Measurements from ENCODE around the gene PCDH20.

PCDH20 gene

DNA sequence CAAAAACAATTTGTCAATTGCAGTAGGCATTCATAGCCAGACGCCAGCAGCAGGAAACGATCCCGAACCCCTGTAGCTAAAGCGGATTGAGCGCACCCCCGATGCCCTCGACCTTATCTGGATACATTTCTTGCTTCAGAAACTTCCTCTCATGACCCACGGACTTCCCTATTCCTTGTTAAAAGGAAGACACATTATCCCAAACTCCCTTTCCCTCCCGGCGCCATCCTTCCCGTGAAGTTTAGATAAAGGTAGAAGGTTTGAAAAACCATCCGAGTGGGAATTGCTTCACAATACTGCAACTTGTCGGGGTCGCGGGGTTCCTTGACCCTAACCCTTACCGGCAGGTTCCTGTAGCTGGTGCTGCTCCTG lies 977 bp downstream of the PCDH20 start:
- Histone ChIP-seq H3K4me2 (ENCODE audit: low read length) (no peak overlapping the region), H3F3A (ENCODE audit: insufficient read depth, low read length) (no peaks in the 10 kb centered on the region), H3K27ac (ENCODE audit: low read depth, low read length, poor library complexity, severe bottlenecking) (no peak overlapping the region), H3K9me3 (ENCODE audit: low read length) (no peaks in the 10 kb centered on the region), H3K4me3 (ENCODE audit: low read depth, low read length, poor library complexity, severe bottlenecking) (no peak overlapping the region), H2AFZ (ENCODE audit: low read length) (no peak overlapping the region), H3K4me1 (ENCODE audit: insufficient read depth, low read length, severe bottlenecking) (no peaks in the 10 kb centered on the region), H3K79me2 (ENCODE audit: insufficient read depth, low read length) (no peaks in the 10 kb centered on the region), H4K20me1 (ENCODE audit: insufficient read depth, low read length) (no peaks in the 10 kb centered on the region), H3K9ac (ENCODE audit: low read length) (no peak overlapping the region), H3K27me3 (ENCODE audit: insufficient read depth, low read length) (no peaks in the 10 kb centered on the region), H3K9me2 (ENCODE audit: low read depth, low read length) (no peaks in the 10 kb centered on the region), H3K36me3 (ENCODE audit: insufficient read depth, low read length) (no peaks in the 10 kb centered on the region)
- TF ChIP-seq, protein P1, sequence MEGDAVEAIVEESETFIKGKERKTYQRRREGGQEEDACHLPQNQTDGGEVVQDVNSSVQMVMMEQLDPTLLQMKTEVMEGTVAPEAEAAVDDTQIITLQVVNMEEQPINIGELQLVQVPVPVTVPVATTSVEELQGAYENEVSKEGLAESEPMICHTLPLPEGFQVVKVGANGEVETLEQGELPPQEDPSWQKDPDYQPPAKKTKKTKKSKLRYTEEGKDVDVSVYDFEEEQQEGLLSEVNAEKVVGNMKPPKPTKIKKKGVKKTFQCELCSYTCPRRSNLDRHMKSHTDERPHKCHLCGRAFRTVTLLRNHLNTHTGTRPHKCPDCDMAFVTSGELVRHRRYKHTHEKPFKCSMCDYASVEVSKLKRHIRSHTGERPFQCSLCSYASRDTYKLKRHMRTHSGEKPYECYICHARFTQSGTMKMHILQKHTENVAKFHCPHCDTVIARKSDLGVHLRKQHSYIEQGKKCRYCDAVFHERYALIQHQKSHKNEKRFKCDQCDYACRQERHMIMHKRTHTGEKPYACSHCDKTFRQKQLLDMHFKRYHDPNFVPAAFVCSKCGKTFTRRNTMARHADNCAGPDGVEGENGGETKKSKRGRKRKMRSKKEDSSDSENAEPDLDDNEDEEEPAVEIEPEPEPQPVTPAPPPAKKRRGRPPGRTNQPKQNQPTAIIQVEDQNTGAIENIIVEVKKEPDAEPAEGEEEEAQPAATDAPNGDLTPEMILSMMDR (IDR thresholded peaks at IDR 0.05; ENCODE audit: low read length), result no peak
- TF ChIP-seq EZH2 (IDR thresholded peaks at IDR 0.05; ENCODE audit: borderline replicate concordance, low read length), result no peak

DNA sequence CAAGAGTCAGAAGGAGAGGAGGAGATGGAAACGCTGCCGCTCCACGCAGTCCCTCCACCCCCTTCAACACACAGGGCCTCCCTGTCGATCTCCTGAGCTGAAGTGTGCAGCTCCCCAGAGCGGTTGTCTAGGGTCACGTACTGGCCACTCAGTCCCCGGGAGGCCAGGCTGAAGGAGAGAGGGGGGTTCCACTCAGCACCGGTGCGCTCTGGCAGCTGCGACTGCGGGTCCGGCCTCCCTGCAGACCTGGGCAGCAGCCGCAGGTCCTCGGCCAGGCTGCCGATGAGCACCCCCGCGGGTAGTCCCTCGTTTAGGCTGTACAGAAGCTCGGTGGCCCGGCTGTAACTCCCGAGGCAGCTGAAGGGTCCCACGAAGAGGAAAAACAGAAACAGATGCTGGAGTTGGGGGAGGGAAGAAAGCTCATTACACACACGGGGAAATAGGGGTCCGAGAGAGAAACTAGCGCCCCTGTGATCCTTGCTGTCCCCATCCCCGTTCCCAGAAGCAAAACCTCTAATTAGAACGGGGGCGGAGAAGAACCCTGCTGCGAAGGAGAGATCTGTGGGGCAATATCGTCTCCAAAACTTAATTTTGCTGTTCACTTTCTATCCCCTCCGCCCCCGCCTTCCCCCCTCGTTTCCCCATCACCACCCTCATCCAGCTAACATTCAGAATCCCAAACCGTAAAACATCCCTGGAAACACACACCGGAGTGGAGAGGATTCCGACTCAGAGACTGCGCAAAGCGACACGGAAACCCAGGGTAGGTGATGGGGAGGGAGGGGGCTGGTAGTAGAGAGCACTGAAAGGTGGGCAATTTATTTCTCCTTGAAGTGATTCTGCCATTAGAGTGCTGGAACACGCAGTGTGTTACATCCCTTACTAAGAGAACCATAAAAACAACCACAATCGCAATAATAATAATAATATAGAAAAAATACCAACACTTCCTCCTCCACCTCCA lies 1.8 kb downstream of the PCDH20 start:
- Histone ChIP-seq H2AFZ (ENCODE audit: low read length) (no peak overlapping the region), H3K4me1 (ENCODE audit: insufficient read depth, low read length, severe bottlenecking) (no peaks in the 10 kb centered on the region), H3K4me3 (ENCODE audit: low read depth, low read length, poor library complexity, severe bottlenecking) (no peak overlapping the region), H3K9ac (ENCODE audit: low read length) (no peak overlapping the region), H3K27ac (ENCODE audit: low read depth, low read length, poor library complexity, severe bottlenecking) (no peak overlapping the region), H3K36me3 (ENCODE audit: insufficient read depth, low read length) (no peaks in the 10 kb centered on the region), H3K27me3 (ENCODE audit: insufficient read depth, low read length) (no peaks in the 10 kb centered on the region), H4K20me1 (ENCODE audit: insufficient read depth, low read length) (no peaks in the 10 kb centered on the region), H3K79me2 (ENCODE audit: insufficient read depth, low read length) (no peaks in the 10 kb centered on the region), H3K4me2 (ENCODE audit: low read length) (no peak overlapping the region), H3K9me2 (ENCODE audit: low read depth, low read length) (no peaks in the 10 kb centered on the region), H3K9me3 (ENCODE audit: low read length) (no peaks in the 10 kb centered on the region), H3F3A (ENCODE audit: insufficient read depth, low read length) (no peaks in the 10 kb centered on the region)
- TF ChIP-seq, protein P1 (IDR thresholded peaks at IDR 0.05; ENCODE audit: low read length), result no peak
- no peak for TF ChIP-seq EZH2 (IDR thresholded peaks at IDR 0.05; ENCODE audit: borderline replicate concordance, low read length)

- Histone ChIP-seq H3K9me2 (ENCODE audit: low read depth, low read length) (no peaks in the 10 kb centered on the region), H4K20me1 (ENCODE audit: insufficient read depth, low read length) (no peaks in the 10 kb centered on the region), H3K36me3 (ENCODE audit: insufficient read depth, low read length) (no peaks in the 10 kb centered on the region), H3F3A (ENCODE audit: insufficient read depth, low read length) (no peaks in the 10 kb centered on the region), H3K9ac (ENCODE audit: low read length) (no peak overlapping the region), H3K4me3 (ENCODE audit: low read depth, low read length, poor library complexity, severe bottlenecking) (no peak overlapping the region), H3K4me2 (ENCODE audit: low read length) (no peak overlapping the region), H3K27me3 (ENCODE audit: insufficient read depth, low read length) (no peaks in the 10 kb centered on the region), H3K79me2 (ENCODE audit: insufficient read depth, low read length) (no peaks in the 10 kb centered on the region), H3K4me1 (ENCODE audit: insufficient read depth, low read length, severe bottlenecking) (no peaks in the 10 kb centered on the region), H3K9me3 (ENCODE audit: low read length) (no peaks in the 10 kb centered on the region), H2AFZ (ENCODE audit: low read length) (no peak overlapping the region), H3K27ac (ENCODE audit: low read depth, low read length, poor library complexity, severe bottlenecking) (no peak overlapping the region)
- TF ChIP-seq, protein P1 (IDR thresholded peaks at IDR 0.05; ENCODE audit: low read length), result peak; percentile 45; the same call in 1 of the 2 replicates
- no peak for TF ChIP-seq EZH2 (IDR thresholded peaks at IDR 0.05; ENCODE audit: borderline replicate concordance, low read length)
These were observed 4.9 kb downstream of the PCDH20 start for GRCh38 chr13:61410669-61411297.

Data from OCI-LY1 (cell line).